ENCODE results near the gene ENPP4. TPM values are rescaled to one million over a fixed set of nuclear protein-coding genes. Genes with fewer than 3 reads are reported as not detected.
"Not testable (repeated sequence)": the region's sequence is repeated elsewhere in the genome, so short reads cannot be mapped to it uniquely, and the experiment has no call there.

Gene ENPP4
- total RNA-seq (ENCODE audit: low replicate concordance), result 0.99 and 6.1 TPM in 2 replicates

GRCh38 chr6:46129629-46130511, at the start of gene ENPP4:
Gene ENPP4 (plus strand): TSS chr6:46129989. CDS start chr6:46139584, 9,595 bp downstream.
- TF ChIP-seq CTCF (IDR thresholded peaks at IDR 0.05; ENCODE audit: insufficient read depth, low read length), result no peak
- peak; percentile 80 for DNase-seq (ENCODE audit: low read depth)
- H3K4me3 ChIP-seq (ENCODE audit: low read depth, low read length), result peak within 1 kb of the TSS; percentile 67

GRCh38 chr6:46080111-46080510, 49.7 kb upstream of the ENPP4 start:
- TF ChIP-seq CTCF (IDR thresholded peaks at IDR 0.05; ENCODE audit: insufficient read depth, low read length), result no peak
- DNase-seq (ENCODE audit: low read depth), result no peak

GRCh38 chr6:46085688-46086087, 44.1 kb upstream of the ENPP4 start:
- not testable (repeated sequence) for H3K4me3 ChIP-seq (ENCODE audit: low read depth, low read length); DNase-seq (ENCODE audit: low read depth)

More at GRCh38 chr6:46080111-46080510, 49.7 kb upstream of the ENPP4 start:
- H3K4me3 ChIP-seq (ENCODE audit: low read depth, low read length), result no peak overlapping the region

GRCh38 chr6:46090115-46091079, 39.4 kb upstream of the ENPP4 start:
- no peak overlapping the region for H3K4me3 ChIP-seq (ENCODE audit: low read depth, low read length)
- TF ChIP-seq CTCF (IDR thresholded peaks at IDR 0.05; ENCODE audit: insufficient read depth, low read length), result peak; percentile 77
- DNase-seq (ENCODE audit: low read depth), result peak; percentile 63

GRCh38 chr6:46091080-46091478, 38.7 kb upstream of the ENPP4 start:
- no peak for TF ChIP-seq CTCF (IDR thresholded peaks at IDR 0.05; ENCODE audit: insufficient read depth, low read length)
- H3K4me3 ChIP-seq (ENCODE audit: low read depth, low read length), result no peak overlapping the region
- no peak for DNase-seq (ENCODE audit: low read depth)

GRCh38 chr6:46095251-46095650, 34.5 kb upstream of the ENPP4 start:
- TF ChIP-seq CTCF (IDR thresholded peaks at IDR 0.05; ENCODE audit: insufficient read depth, low read length), result no peak
- DNase-seq (ENCODE audit: low read depth), result no peak
- H3K4me3 ChIP-seq (ENCODE audit: low read depth, low read length), result no peak overlapping the region

- no peak overlapping the region for H3K4me3 ChIP-seq (ENCODE audit: low read depth, low read length)
- DNase-seq (ENCODE audit: low read depth), result no peak
- no peak for TF ChIP-seq CTCF (IDR thresholded peaks at IDR 0.05; ENCODE audit: insufficient read depth, low read length)
These were observed 32.4 kb upstream of the ENPP4 start for GRCh38 chr6:46097366-46097765.

All from fibroblast of the aortic adventitia (primary cell).